ENCODE results near the gene SLC35F3.

SLC35F3 gene

DNA sequence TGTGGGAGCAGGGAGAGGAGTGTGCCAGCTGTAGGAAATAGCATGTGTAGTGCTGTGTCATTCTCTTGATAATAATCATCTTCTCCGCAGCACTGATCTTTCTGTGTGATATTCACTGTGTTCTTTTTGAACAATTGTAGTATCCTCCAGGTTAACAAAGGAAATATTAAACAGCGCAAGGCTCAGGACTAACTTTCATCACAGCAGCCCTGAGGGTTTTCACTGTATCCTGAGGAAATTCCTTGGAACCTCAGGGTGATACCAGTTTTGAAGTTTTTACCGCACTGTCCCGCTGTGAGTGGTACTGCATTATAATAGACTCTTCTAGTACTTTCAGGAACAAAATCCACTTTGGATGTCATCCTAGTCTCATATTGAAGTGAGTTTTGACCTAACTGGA is 240.4 kb downstream of the SLC35F3 start:
- Histone ChIP-seq H3K9ac (ENCODE audit: low read depth, low read length, poor library complexity) (no peak overlapping the region), H2BK15ac (ENCODE audit: low read length) (no peak overlapping the region), H3K4me1 (ENCODE audit: control insufficient read depth in 2 of 2, insufficient read depth in 1 of 2, low read depth in 1 of 2, low read length in 2 of 2) (no peaks in the 10 kb centered on the region), H2BK120ac (ENCODE audit: low read depth, low read length) (no peak overlapping the region), H3K4me2 (ENCODE audit: insufficient read depth, low read length, poor library complexity, severe bottlenecking) (no peak overlapping the region), H2BK5ac (ENCODE audit: low read length) (no peak overlapping the region), H3K9me3 (replicated peaks in 1 of 2; ENCODE audit: control insufficient read depth in 2 of 2, insufficient read depth in 1 of 2, low read depth in 1 of 2, low read length in 2 of 2) (no peaks in the 10 kb centered on the region), H4K91ac (ENCODE audit: low read depth, low read length, poor library complexity) (no peak overlapping the region), H3K36me3 (replicated peaks in 1 of 2; ENCODE audit: control insufficient read depth in 2 of 2, insufficient read depth in 2 of 2, low read length in 2 of 2) (no peaks in the 10 kb centered on the region), H3K18ac (ENCODE audit: low read length) (no peak overlapping the region), H3K27ac (replicated peaks; ENCODE audit: low read length) (no peak overlapping the region), H3K23ac (ENCODE audit: low read depth, low read length, poor library complexity) (no peak overlapping the region), H2AFZ (ENCODE audit: low read length) (no peak overlapping the region), H3K79me1 (ENCODE audit: low read depth, low read length) (no peaks in the 10 kb centered on the region), H3K27me3 (ENCODE audit: control insufficient read depth in 3 of 3, insufficient read depth in 3 of 3, low read depth in 1 of 3, low read length in 3 of 3) (no peaks in the 10 kb centered on the region), H3K4ac (ENCODE audit: low read length) (no peak overlapping the region), H2AK5ac (ENCODE audit: low read depth, low read length) (no peak overlapping the region), H2BK12ac (ENCODE audit: low read length) (no peak overlapping the region), H3K4me3 (ENCODE audit: low read length in 2 of 2) (no peak overlapping the region), H4K8ac (ENCODE audit: low read depth, low read length) (no peak overlapping the region), H3K14ac (ENCODE audit: low read length) (no peak overlapping the region)
- DNase-seq (ENCODE audit: low spot score): no peak
- no CpG with 5 or more reads among the region's 4 CpGs for WGBS, 2 donors (ENCODE audit: extremely low coverage in 2 of 2, insufficient read length in 2 of 2, insufficient replicate concordance in 1 of 2)

DNA sequence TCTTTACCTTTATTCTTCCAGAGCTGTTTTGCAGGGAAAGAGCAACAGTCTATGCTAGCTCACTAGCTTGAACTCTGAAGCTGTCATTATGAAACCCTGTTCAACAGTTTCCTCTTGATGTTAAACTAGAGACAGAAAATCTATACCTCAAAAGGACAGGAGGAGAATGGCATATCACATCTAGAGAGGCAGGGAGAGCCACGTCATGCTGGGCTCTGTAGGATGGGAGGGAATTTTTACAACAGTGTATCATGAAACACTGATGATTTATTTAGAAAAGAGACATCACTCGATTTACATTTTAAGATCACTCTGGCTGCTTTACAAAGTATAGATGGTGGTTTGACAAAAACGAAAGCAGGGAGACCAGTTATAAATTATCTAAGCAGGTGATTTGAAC is 243.9 kb downstream of the SLC35F3 start:
- Histone ChIP-seq H3K36me3 (replicated peaks in 1 of 2; ENCODE audit: control insufficient read depth in 2 of 2, insufficient read depth in 2 of 2, low read length in 2 of 2) (no peaks in the 10 kb centered on the region), H3K27ac (replicated peaks; ENCODE audit: low read length) (no peak overlapping the region), H3K9me3 (replicated peaks in 1 of 2; ENCODE audit: control insufficient read depth in 2 of 2, insufficient read depth in 1 of 2, low read depth in 1 of 2, low read length in 2 of 2) (no peaks in the 10 kb centered on the region), H3K14ac (ENCODE audit: low read length) (no peak overlapping the region), H3K79me1 (ENCODE audit: low read depth, low read length) (no peaks in the 10 kb centered on the region), H3K4me2 (ENCODE audit: insufficient read depth, low read length, poor library complexity, severe bottlenecking) (no peak overlapping the region), H2BK12ac (ENCODE audit: low read length) (no peak overlapping the region), H3K18ac (ENCODE audit: low read length) (no peak overlapping the region), H2BK120ac (ENCODE audit: low read depth, low read length) (no peak overlapping the region), H4K91ac (ENCODE audit: low read depth, low read length, poor library complexity) (no peak overlapping the region), H3K4me1 (ENCODE audit: control insufficient read depth in 2 of 2, insufficient read depth in 1 of 2, low read depth in 1 of 2, low read length in 2 of 2) (no peaks in the 10 kb centered on the region), H2AK5ac (ENCODE audit: low read depth, low read length) (no peak overlapping the region), H2BK15ac (ENCODE audit: low read length) (no peak overlapping the region), H3K9ac (ENCODE audit: low read depth, low read length, poor library complexity) (no peak overlapping the region), H3K23ac (ENCODE audit: low read depth, low read length, poor library complexity) (no peak overlapping the region), H3K4me3 (ENCODE audit: low read length in 2 of 2) (no peak overlapping the region), H3K27me3 (ENCODE audit: control insufficient read depth in 3 of 3, insufficient read depth in 3 of 3, low read depth in 1 of 3, low read length in 3 of 3) (no peaks in the 10 kb centered on the region), H3K4ac (ENCODE audit: low read length) (no peak overlapping the region), H4K8ac (ENCODE audit: low read depth, low read length) (no peak overlapping the region), H2BK5ac (ENCODE audit: low read length) (no peak overlapping the region), H2AFZ (ENCODE audit: low read length) (no peak overlapping the region)
- no peak for DNase-seq (ENCODE audit: low spot score)
- no CpG with 5 or more reads among the region's 3 CpGs for WGBS, 2 donors (ENCODE audit: extremely low coverage in 2 of 2, insufficient read length in 2 of 2, insufficient replicate concordance in 1 of 2)

DNA sequence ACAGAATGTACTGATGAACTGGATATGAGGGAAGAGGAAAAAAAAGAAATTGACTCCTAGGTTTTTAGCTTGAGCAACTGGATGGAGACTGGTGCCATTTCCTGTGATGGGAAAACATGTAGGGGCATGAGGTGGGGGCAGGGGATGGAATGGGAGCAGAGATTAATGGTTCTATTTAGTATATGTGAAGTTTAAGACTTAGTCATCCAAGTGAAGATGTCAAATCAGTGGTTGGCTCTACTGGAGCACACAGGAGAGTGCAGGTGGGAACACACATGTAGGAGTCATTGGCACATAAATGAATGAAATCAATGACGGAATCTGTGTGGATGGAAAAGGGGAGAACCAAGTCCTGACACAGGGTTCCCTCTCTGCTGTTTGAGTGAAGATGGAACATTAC is 244.3 kb downstream of the SLC35F3 start:
- Histone ChIP-seq H3K4me3 (ENCODE audit: low read length in 2 of 2) (no peak overlapping the region), H3K27me3 (ENCODE audit: control insufficient read depth in 3 of 3, insufficient read depth in 3 of 3, low read depth in 1 of 3, low read length in 3 of 3) (no peaks in the 10 kb centered on the region), H3K9me3 (replicated peaks in 1 of 2; ENCODE audit: control insufficient read depth in 2 of 2, insufficient read depth in 1 of 2, low read depth in 1 of 2, low read length in 2 of 2) (no peaks in the 10 kb centered on the region), H3K4me1 (ENCODE audit: control insufficient read depth in 2 of 2, insufficient read depth in 1 of 2, low read depth in 1 of 2, low read length in 2 of 2) (no peaks in the 10 kb centered on the region), H2AFZ (ENCODE audit: low read length) (no peak overlapping the region), H3K36me3 (replicated peaks in 1 of 2; ENCODE audit: control insufficient read depth in 2 of 2, insufficient read depth in 2 of 2, low read length in 2 of 2) (no peaks in the 10 kb centered on the region), H2BK120ac (ENCODE audit: low read depth, low read length) (no peak overlapping the region), H3K18ac (ENCODE audit: low read length) (no peak overlapping the region), H3K14ac (ENCODE audit: low read length) (no peak overlapping the region), H3K9ac (ENCODE audit: low read depth, low read length, poor library complexity) (no peak overlapping the region), H3K23ac (ENCODE audit: low read depth, low read length, poor library complexity) (no peak overlapping the region), H3K4ac (ENCODE audit: low read length) (no peak overlapping the region), H3K79me1 (ENCODE audit: low read depth, low read length) (no peaks in the 10 kb centered on the region), H2AK5ac (ENCODE audit: low read depth, low read length) (no peak overlapping the region), H3K4me2 (ENCODE audit: insufficient read depth, low read length, poor library complexity, severe bottlenecking) (no peak overlapping the region), H4K8ac (ENCODE audit: low read depth, low read length) (no peak overlapping the region), H2BK12ac (ENCODE audit: low read length) (no peak overlapping the region), H2BK5ac (ENCODE audit: low read length) (no peak overlapping the region), H3K27ac (replicated peaks; ENCODE audit: low read length) (no peak overlapping the region), H4K91ac (ENCODE audit: low read depth, low read length, poor library complexity) (no peak overlapping the region), H2BK15ac (ENCODE audit: low read length) (no peak overlapping the region)
- no peak for DNase-seq (ENCODE audit: low spot score)
- no CpG with 5 or more reads among the region's 1 CpG for WGBS, 2 donors (ENCODE audit: extremely low coverage in 2 of 2, insufficient read length in 2 of 2, insufficient replicate concordance in 1 of 2)

DNA sequence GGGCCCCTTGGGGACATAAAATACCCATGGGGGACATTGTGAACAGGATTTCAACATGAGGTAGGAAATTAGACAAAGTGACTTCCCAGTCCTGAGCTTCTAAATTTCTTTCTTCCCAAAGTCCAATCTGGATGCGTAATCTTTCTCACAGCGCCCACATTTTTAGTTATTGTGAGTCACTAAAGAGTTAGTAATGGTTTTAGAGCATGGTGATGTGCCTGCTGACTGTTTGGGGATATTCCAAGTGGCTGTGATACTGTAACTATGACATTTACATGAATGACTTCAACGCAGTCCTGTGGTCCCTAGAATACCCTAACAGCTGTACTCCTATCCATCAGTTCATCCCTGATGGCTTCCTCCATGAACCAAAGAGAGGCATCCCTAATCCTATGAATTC is 244.7 kb downstream of the SLC35F3 start:
- H3K36me3 ChIP-seq (replicated peaks in 1 of 2; ENCODE audit: control insufficient read depth in 2 of 2, insufficient read depth in 2 of 2, low read length in 2 of 2): no peaks in the 10 kb centered on the region
- H3K27me3 ChIP-seq (ENCODE audit: control insufficient read depth in 3 of 3, insufficient read depth in 3 of 3, low read depth in 1 of 3, low read length in 3 of 3): no peaks in the 10 kb centered on the region
- H3K4ac ChIP-seq (ENCODE audit: low read length): no peak overlapping the region
- no peak overlapping the region for H3K27ac ChIP-seq (replicated peaks; ENCODE audit: low read length)
- no CpG with 5 or more reads among the region's 3 CpGs for WGBS, 2 donors (ENCODE audit: extremely low coverage in 2 of 2, insufficient read length in 2 of 2, insufficient replicate concordance in 1 of 2)
- no peak overlapping the region for H2BK120ac ChIP-seq (ENCODE audit: low read depth, low read length)
- H3K18ac ChIP-seq (ENCODE audit: low read length): no peak overlapping the region
- H3K9me3 ChIP-seq (replicated peaks in 1 of 2; ENCODE audit: control insufficient read depth in 2 of 2, insufficient read depth in 1 of 2, low read depth in 1 of 2, low read length in 2 of 2): no peaks in the 10 kb centered on the region
- H4K8ac ChIP-seq (ENCODE audit: low read depth, low read length): no peak overlapping the region
- no peak overlapping the region for H2AK5ac ChIP-seq (ENCODE audit: low read depth, low read length)
- H2BK15ac ChIP-seq (ENCODE audit: low read length): no peak overlapping the region
- no peak overlapping the region for H3K14ac ChIP-seq (ENCODE audit: low read length)
- no peak overlapping the region for H3K4me2 ChIP-seq (ENCODE audit: insufficient read depth, low read length, poor library complexity, severe bottlenecking)
- no peak overlapping the region for H3K9ac ChIP-seq (ENCODE audit: low read depth, low read length, poor library complexity)
- DNase-seq (ENCODE audit: low spot score): no peak
- no peak overlapping the region for H3K23ac ChIP-seq (ENCODE audit: low read depth, low read length, poor library complexity)
- H2BK5ac ChIP-seq (ENCODE audit: low read length): no peak overlapping the region
- H3K79me1 ChIP-seq (ENCODE audit: low read depth, low read length): no peaks in the 10 kb centered on the region
- no peak overlapping the region for H4K91ac ChIP-seq (ENCODE audit: low read depth, low read length, poor library complexity)
- H3K4me1 ChIP-seq (ENCODE audit: control insufficient read depth in 2 of 2, insufficient read depth in 1 of 2, low read depth in 1 of 2, low read length in 2 of 2): no peaks in the 10 kb centered on the region
- H2AFZ ChIP-seq (ENCODE audit: low read length): no peak overlapping the region
- no peak overlapping the region for H2BK12ac ChIP-seq (ENCODE audit: low read length)
- H3K4me3 ChIP-seq (ENCODE audit: low read length in 2 of 2): no peak overlapping the region

Data from neuronal stem cell (in vitro differentiated cells).